ENCODE measurements around the gene PDE3B. TPM values are rescaled to one million over a fixed set of nuclear protein-coding genes. Genes with fewer than 3 reads are reported as not detected.

PDE3B gene
- total RNA-seq, 1 donor from 2014 or later: 34.3 TPM

GRCh38 chr11:14891143-14892035 lies 247.8 kb downstream of the PDE3B start:
- H3K4me3 ChIP-seq: peak overlapping the region; percentile 83
- no peaks in the 10 kb centered on the region for H3K27me3 ChIP-seq (ENCODE audit: low read depth)
- ATAC-seq: peak; percentile 92 to 94
- no peak for TF ChIP-seq CTCF (IDR thresholded peaks at IDR 0.05)
- intact Hi-C loops (cut with DNase I): no loop called here
- H3K9me3 ChIP-seq: no peaks in the 10 kb centered on the region
- H3K4me1 ChIP-seq: peaks cover 26% of the 10 kb centered on the region
- no peaks in the 10 kb centered on the region for H3K36me3 ChIP-seq
- DNase-seq: peak; percentile 92
- peak overlapping the region; percentile 93 for H3K27ac ChIP-seq

GRCh38 chr11:14892036-14892556 lies 248.5 kb downstream of the PDE3B start, which contains the start of gene CYP2R1:
Gene CYP2R1, minus strand, starts transcription at chr11:14892231. Its CDS starts 26 bp downstream, at chr11:14892205.
- DNase-seq (peak; percentile 97), ATAC-seq (peak; percentile 98 to 99)
- TF ChIP-seq CTCF (IDR thresholded peaks at IDR 0.05): no peak
- Histone ChIP-seq H3K27ac (peak within 1 kb of the TSS; percentile 93), H3K4me3 (peak within 1 kb of the TSS; percentile 83), H3K27me3 (ENCODE audit: low read depth) (no peaks in the 10 kb centered on the region), H3K4me1 (peaks cover 24% of the 10 kb centered on the region), H3K9me3 (no peaks in the 10 kb centered on the region), H3K36me3 (no peaks in the 10 kb centered on the region)
- intact Hi-C loops (cut with DNase I): no loop called here

GRCh38 chr11:14892577-14892976 lies 249.0 kb downstream of the PDE3B start:
- intact Hi-C loops (cut with DNase I): no loop called here
- Histone ChIP-seq H3K27ac (peak overlapping the region; percentile 93), H3K4me1 (peaks cover 19% of the 10 kb centered on the region), H3K27me3 (ENCODE audit: low read depth) (no peaks in the 10 kb centered on the region), H3K4me3 (peak overlapping the region; percentile 83), H3K9me3 (no peaks in the 10 kb centered on the region), H3K36me3 (no peaks in the 10 kb centered on the region)
- DNase-seq (no peak), ATAC-seq (no peak)
- TF ChIP-seq CTCF (IDR thresholded peaks at IDR 0.05): no peak

- intact Hi-C loops (cut with DNase I): no loop called here
- Histone ChIP-seq H3K27ac (no peak overlapping the region), H3K27me3 (ENCODE audit: low read depth) (no peaks in the 10 kb centered on the region), H3K4me3 (no peak overlapping the region), H3K4me1 (peaks cover 15% of the 10 kb centered on the region), H3K9me3 (no peaks in the 10 kb centered on the region), H3K36me3 (no peaks in the 10 kb centered on the region)
- ATAC-seq: no peak
- no peak for TF ChIP-seq CTCF (IDR thresholded peaks at IDR 0.05)
- DNase-seq: peak; percentile 80
Observed at GRCh38 chr11:14894657-14895598, 251.3 kb downstream of the PDE3B start.

GRCh38 chr11:14898355-14898754 lies 254.8 kb downstream of the PDE3B start:
- ATAC-seq: peak; percentile 60 to 62
- intact Hi-C loops (cut with DNase I): no loop called here

More at GRCh38 chr11:14898355-14898754, 254.8 kb downstream of the PDE3B start:
- DNase-seq: no peak
- no peaks in the 10 kb centered on the region for H3K36me3 ChIP-seq
- no peaks in the 10 kb centered on the region for H3K4me1 ChIP-seq
- no peak overlapping the region for H3K27ac ChIP-seq
- H3K27me3 ChIP-seq (ENCODE audit: low read depth): no peaks in the 10 kb centered on the region
- no peak overlapping the region for H3K4me3 ChIP-seq
- H3K9me3 ChIP-seq: no peaks in the 10 kb centered on the region
- no peak for TF ChIP-seq CTCF (IDR thresholded peaks at IDR 0.05)

All from lower lobe of right lung (tissue), 2 donors.